OCI-LY3 (cell line): ENCODE data around the gene FYN.

Source experiments
- H2AFZ ChIP-seq: fragments of 200-600, 300-600 bp; shearing (Covaris generic); 2 replicates; pipeline ENCODE4 v1.6.0; 2014; ENCODE audit warnings: antibody characterized with exemption, low read depth, low read length
- H3K27ac ChIP-seq: fragments of 200-600, 300-600 bp; sonication (generic); 2 replicates; pipeline ENCODE4 v1.5.1; 2014; ENCODE audit warnings: mild to moderate bottlenecking, low read length, moderate library complexity, mixed read lengths
- H3K27me3 ChIP-seq: fragments of 200-600, 300-600 bp; sonication (generic); 2 replicates; pipeline ENCODE4 v1.6.1; 2014; ENCODE audit warnings: low read depth, low read length, mixed read lengths
- H3K36me3 ChIP-seq: fragments of 200-600, 300-600 bp; sonication (generic); replicated peaks from 2 replicates; pipeline ENCODE3; 2014; ENCODE audit warnings: low read depth, low read length, mixed read lengths
- H3K4me1 ChIP-seq: fragments of 300-600, 200-600 bp; sonication (generic); 2 replicates; pipeline ENCODE4 v1.6.1; 2014; ENCODE audit warnings: low read length, mixed read lengths
- H3K4me2 ChIP-seq: fragments of 200-600, 300-600 bp; sonication (generic); 2 replicates; pipeline ENCODE4 v1.6.1; 2014; ENCODE audit warnings: low read length, mixed read lengths
- H3K4me3 ChIP-seq: fragments of 300-600, 200-600 bp; sonication (generic); 2 replicates; pipeline ENCODE4 v1.5.1; 2014; ENCODE audit warnings: antibody characterized with exemption, mild to moderate bottlenecking, low read length, moderate library complexity
- H3K79me2 ChIP-seq: fragments of 300-600, 200-600 bp; shearing (Covaris generic); 2 replicates; pipeline ENCODE4 v1.6.1; 2014; ENCODE audit warnings: mild to moderate bottlenecking, low read length, mixed read lengths
- H3K9ac ChIP-seq: fragments of 300-600, 200-600 bp; shearing (Covaris generic); 2 replicates; pipeline ENCODE4 v1.6.0; 2014; ENCODE audit warnings: mild to moderate bottlenecking, low read length, moderate library complexity
- H3K9me3 ChIP-seq: fragments of 200-600, 300-600 bp; shearing (Covaris generic); 2 replicates; pipeline ENCODE4 v1.6.1; 2014; ENCODE audit warnings: low read length, mixed read lengths; ENCODE audit not compliant: insufficient read depth
- H4K20me1 ChIP-seq: fragments of 200-600, 300-600 bp; sonication (generic); 2 replicates; pipeline ENCODE4 v1.6.1; 2016; ENCODE audit warnings: low read length, mixed read lengths; ENCODE audit not compliant: insufficient read depth
- CTCF ChIP-seq: fragments of 200-600, 300-600 bp; sonication (generic); IDR thresholded peaks from 2 replicates; pipeline ENCODE4 v1.5.1; 2014; ENCODE audit warnings: antibody characterized with exemption, low read length, low read depth
- EZH2phosphoT487 ChIP-seq: fragments of 200-600 bp; shearing (Covaris generic); IDR thresholded peaks from 2 replicates; pipeline ENCODE4 v1.6.1; 2018; ENCODE audit warnings: antibody characterized with exemption, mixed run types, low read depth

Gene FYN

GRCh38 chr6:111752476-111752875 lies 120.8 kb downstream of the FYN start:
- H3K4me1 ChIP-seq, result no peaks in the 10 kb centered on the region
- no peak overlapping the region for H3K4me3 ChIP-seq
- H3K9ac ChIP-seq, result no peak overlapping the region
- no peak for TF ChIP-seq EZH2phosphoT487
- H3K36me3 ChIP-seq, result no peaks in the 10 kb centered on the region
- no peaks in the 10 kb centered on the region for H3K79me2 ChIP-seq
- H3K4me2 ChIP-seq, result no peak overlapping the region
- no peaks in the 10 kb centered on the region for H3K9me3 ChIP-seq
- no peaks in the 10 kb centered on the region for H4K20me1 ChIP-seq
- no peak overlapping the region for H2AFZ ChIP-seq
- H3K27me3 ChIP-seq, result no peaks in the 10 kb centered on the region
- no peak overlapping the region for H3K27ac ChIP-seq

- Histone ChIP-seq H3K27ac (no peak overlapping the region), H3K79me2 (no peaks in the 10 kb centered on the region), H3K9ac (no peak overlapping the region), H3K9me3 (no peaks in the 10 kb centered on the region), H3K27me3 (no peaks in the 10 kb centered on the region), H2AFZ (no peak overlapping the region), H3K4me3 (no peak overlapping the region), H4K20me1 (no peaks in the 10 kb centered on the region), H3K4me1 (no peaks in the 10 kb centered on the region), H3K4me2 (no peak overlapping the region), H3K36me3 (no peaks in the 10 kb centered on the region)
- no peak for TF ChIP-seq CTCF
- no peak for TF ChIP-seq EZH2phosphoT487
These were observed 122.2 kb downstream of the FYN start for GRCh38 chr6:111750753-111751673.

GRCh38 chr6:111750153-111750552 lies 123.1 kb downstream of the FYN start:
- Histone ChIP-seq H3K79me2 (no peaks in the 10 kb centered on the region), H3K27me3 (no peaks in the 10 kb centered on the region), H3K4me3 (no peak overlapping the region), H3K4me1 (no peaks in the 10 kb centered on the region), H3K27ac (no peak overlapping the region), H3K9ac (no peak overlapping the region), H3K9me3 (no peaks in the 10 kb centered on the region), H3K36me3 (no peaks in the 10 kb centered on the region), H2AFZ (no peak overlapping the region), H3K4me2 (no peak overlapping the region), H4K20me1 (no peaks in the 10 kb centered on the region)
- TF ChIP-seq EZH2phosphoT487 (no peak), CTCF (no peak)

GRCh38 chr6:111748231-111748647 lies 125.0 kb downstream of the FYN start:
- Histone ChIP-seq H3K27me3 (no peaks in the 10 kb centered on the region), H3K4me1 (no peaks in the 10 kb centered on the region), H3K4me2 (no peak overlapping the region), H3K36me3 (no peaks in the 10 kb centered on the region), H2AFZ (no peak overlapping the region), H3K9me3 (no peaks in the 10 kb centered on the region), H3K4me3 (no peak overlapping the region), H3K79me2 (no peaks in the 10 kb centered on the region), H4K20me1 (no peaks in the 10 kb centered on the region), H3K9ac (no peak overlapping the region), H3K27ac (no peak overlapping the region)
- TF ChIP-seq CTCF (no peak), EZH2phosphoT487 (no peak)
